Stimulated activated CD4-positive, alpha-beta T cell treated with anti-CD3 and anti-CD28 coated beads, TNF-alpha, amount 100 ng/mL, for 1 hour (primary cell): ENCODE results near the gene CTIF.

Experiments
- DNase-seq, 3 donors: peaks; one replicate each; pipeline ENCODE4 v3.0.0-alpha.2; 2020; ENCODE audit warnings: low read depth in 3 of 3, low spot score in 1 of 3

The CTIF gene

GRCh38 chr18:48910972-48911545 is 372.2 kb downstream of the CTIF start:
- DNase-seq, result no peak
